GM19463 (cell line): ENCODE measurements around the gene C8G.

Source experiments
- ATAC-seq: cut with Tn5 transposase; IDR thresholded peaks from one replicate; pipeline ENCODE4 v1.9.1; 2021; ENCODE audit warnings: mild to moderate bottlenecking, moderate library complexity; ENCODE audit not compliant: unreplicated experiment

Gene C8G

DNA sequence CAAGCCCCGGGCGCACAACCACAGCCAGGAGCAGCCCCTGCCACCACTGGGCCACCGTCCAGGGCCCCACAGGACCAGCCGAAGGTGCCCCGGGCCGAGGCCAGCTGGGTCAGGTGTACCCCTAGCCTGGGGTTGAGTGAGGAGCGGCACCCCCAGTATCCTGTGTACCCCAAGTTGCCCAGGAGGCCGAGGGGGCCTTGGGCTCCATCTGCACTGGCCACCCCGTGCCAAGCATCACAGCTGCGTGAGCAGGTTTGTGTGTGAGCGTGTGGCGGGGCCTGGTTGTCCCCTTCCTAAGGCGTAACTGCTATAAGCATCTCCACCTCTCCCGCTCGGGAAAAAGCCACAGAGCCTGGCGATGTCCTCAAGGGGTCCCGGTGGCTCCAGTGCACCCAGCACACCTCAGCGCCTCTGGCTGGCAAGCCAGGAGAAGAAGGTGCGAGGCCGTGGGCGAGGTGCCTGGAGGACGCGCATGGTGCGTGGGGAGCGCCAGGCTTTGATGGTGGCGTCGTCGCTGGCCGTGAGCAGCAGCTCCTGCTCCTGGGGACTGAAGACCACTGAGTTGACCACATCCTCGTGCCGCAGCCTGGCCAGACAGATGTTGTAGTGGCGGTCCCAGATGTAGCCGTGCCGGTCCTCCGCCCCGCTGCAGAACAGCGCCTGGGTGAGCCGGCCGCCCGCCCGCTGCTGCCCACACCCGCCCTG is 4.4 kb upstream of the C8G start:
- ATAC-seq = no peak

DNA sequence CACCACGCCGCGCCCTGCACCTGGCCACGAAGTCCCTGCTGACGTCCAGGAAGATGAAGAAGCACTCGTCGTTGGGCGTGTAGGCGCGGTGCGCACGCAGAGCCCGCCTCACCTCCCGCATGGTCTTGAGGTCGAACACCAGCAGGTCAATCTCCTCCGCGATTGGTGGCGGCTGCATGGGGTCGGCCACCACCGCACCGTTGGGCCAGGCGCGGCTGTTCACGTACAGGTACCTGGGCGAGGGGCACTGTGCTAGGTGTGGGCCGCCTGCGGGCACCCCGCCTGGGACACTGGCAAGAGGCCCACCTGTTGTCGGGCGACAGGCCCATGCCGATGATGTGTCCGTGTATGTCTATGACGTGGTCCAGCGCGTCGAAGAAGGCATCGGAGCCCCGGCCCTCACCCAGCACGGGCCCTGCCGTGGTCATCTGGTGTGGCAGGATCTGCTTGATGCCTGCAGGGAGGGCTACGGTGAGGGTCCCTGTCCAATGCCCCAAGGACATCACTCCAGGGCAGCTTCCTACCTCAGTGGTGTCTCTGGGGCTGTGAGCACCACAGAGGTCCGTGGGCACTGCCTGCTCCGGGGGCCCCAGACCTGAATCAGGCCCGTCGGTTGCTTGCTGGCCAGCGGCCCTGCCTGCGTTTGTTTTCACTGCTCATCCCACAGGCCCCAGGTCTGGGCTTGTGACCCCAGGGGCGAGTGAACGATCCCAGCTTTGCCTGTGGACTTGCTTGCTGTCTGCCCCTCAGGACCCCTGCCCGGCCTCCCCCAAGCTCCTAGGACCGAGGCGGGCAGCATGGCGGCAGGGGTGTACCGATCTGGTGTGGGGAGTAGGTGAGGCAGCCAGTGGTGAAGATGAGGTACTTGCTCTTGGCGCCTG is 3.6 kb upstream of the C8G start:
- no peak for ATAC-seq

DNA sequence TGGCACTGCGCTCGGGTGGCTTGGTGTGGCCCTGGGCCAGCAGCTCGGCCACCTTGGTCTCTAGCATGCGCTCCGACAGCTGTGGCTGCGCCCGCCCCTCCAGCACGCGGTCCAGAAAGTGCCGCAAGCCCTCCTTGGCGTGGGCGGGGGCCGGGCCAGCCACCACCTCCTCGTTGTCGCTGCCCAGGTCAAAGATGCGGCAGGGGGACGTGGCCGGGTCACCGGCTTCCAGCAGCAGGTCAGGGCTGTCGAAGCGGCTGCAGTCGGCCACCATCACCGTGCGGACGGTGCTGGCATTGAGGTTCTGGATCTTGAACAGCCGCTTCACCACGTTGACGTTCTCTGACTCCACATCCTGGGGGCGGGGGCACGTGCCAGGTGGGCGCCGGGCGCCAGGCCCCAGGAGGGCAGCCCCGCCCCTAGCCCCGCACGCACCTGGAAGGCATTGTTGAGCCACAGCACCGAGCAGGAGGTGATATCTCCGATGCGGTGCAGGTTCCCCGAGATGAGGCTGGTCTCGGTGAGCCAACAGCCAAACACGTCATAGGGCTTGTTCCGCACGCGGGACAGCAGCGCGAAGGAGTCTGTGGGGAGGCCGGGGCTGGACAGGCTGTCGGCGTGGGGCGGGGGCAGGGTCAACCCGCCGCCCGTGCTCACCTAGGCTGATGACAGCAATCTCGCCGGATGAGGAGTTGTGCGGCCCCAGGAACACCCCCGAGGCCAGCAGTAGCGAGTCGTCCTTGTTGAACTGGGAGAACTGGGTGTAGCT is 2.7 kb upstream of the C8G start:
- ATAC-seq = no peak

DNA sequence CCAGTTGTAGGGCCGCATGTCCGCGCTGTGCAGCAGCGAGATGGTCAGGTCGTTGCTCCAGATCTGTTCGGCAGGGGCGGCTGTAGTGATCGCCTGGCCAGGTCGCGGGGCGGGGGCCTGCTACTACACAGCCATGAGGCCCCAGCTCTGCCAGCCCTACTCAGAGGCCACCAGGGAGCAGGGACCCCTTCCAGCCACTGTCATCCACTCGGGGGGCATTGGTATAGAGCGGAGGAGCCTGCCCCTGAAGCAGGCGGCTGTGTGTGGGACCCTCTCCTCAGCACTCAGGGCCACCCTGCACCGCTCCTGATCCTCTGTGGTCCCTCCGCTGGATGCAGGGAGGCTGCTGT is 2.2 kb upstream of the C8G start:
- no peak for ATAC-seq

DNA sequence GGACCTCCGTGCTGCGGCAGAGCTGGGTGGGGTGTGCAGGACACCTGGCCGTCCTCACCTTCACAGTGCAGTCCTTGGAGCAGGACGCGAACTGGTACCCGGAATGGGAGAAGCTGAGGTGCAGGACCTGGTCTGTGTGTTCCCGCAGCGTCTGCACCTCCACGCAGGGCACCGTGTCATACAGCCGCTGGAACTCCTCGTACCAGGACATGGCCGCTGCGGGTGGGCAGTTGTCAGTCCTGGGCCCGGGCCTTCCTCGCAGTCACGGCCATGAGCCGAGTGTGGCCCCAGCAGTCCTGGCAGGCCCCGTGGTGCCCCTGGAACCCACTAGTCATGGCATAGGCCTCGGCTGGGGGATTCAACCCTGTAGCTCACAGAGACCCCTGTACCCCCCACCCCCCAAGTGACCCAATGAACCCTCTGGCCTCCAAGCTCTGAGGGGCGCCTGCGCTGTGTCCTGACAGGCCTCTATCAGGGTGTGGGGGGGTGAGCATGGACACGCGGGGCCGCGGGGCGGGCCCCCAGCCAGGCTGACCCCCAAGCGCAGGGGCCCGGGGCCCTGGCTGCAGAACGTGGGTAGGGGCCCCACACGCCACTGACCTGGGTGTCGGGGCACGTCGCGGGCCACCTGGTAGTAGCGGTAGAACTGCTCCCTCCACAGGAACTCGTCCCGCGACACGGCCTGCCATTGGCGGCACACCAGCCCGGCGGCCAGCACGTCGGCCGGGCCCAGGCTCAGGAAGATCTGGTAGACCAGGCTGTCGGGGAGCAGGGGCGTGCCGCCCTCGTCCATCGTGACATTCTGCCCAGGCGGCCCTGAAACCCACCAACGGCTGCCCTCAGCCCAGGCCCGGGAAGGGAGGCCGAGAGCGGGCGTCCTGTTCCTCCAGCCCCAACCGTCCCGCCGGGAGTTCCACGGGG is 1.5 kb upstream of the C8G start:
- ATAC-seq = peak; percentile 9

DNA sequence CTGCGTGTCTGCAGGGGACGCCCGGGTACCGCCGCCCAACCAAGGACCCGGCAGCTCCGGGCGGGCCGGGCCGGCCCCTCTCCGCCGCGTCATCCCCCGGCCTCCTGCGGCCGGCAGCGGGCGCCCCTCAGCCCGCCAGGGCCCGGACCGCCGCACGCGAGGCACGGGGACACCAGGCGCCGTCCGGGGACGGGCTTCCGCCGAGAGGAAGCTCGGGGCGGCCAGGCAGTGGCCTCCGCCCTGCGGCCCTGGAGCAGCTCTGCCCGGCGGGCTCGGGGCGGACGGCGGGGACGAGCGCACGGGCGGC is 878 bp upstream of the C8G start:
- peak; percentile 40 for ATAC-seq

DNA sequence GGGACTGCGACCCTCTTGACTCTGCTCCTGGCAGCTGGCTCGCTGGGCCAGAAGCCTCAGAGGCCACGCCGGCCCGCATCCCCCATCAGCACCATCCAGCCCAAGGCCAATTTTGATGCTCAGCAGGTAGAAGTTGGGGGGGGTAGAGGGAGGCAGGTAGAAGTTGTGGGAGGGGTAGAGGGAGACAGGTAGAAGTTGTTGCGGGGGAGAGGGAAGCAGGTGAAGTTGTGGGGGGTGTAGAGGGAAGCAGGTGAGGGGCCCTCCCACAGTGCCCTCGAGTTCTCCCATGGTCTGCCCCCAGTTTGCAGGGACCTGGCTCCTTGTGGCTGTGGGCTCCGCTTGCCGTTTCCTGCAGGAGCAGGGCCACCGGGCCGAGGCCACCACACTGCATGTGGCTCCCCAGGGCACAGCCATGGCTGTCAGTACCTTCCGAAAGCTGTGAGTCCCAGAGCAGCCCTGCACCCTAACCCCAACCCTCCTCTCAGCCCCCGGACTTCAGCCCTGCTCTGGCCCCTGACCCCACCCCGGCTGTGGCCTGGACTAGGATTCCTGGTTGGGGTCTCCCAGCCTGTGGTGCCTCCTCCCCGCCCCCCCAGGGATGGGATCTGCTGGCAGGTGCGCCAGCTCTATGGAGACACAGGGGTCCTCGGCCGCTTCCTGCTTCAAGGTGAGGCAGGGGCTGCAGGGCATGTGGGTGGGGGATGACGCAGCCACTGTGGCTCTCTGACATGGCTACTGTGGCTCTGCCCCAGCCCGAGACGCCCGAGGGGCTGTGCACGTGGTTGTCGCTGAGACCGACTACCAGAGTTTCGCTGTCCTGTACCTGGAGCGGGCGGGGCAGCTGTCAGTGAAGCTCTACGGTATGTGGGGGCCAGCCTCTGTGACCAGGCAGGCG is 537 bp downstream of the C8G start:
- ATAC-seq = no peak

DNA sequence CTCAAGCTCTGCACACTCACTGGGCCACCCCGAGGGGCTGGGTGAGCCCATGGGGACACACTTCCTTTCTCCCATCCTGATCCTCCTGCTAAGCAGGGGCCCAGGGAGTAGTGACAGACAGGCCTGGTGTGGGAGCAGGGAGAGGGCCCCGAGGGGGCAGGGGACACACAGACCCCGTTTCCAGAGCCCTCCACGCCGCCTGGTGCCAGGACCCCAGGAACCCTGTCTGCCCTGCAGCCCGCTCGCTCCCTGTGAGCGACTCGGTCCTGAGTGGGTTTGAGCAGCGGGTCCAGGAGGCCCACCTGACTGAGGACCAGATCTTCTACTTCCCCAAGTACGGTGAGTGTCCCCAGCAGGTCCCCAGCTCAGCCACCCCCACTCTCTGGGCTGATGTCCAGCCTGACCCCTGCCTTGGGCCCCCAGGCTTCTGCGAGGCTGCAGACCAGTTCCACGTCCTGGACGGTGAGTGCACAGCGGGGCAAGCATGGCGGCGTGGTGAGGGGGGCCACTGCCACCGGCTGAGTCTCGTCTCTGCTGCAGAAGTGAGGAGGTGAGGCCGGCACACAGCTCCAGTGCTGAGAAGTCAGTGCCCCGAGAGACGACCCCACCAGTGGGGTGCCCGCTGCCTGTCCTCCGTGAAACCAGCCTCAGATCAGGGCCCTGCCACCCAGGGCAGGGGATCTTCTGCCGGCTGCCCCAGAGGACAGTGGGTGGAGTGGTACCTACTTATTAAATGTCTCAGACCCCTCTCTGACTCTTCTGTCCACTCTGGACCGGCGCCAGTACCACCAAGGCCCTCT is 1.4 kb downstream of the C8G start:
- ATAC-seq = no peak

DNA sequence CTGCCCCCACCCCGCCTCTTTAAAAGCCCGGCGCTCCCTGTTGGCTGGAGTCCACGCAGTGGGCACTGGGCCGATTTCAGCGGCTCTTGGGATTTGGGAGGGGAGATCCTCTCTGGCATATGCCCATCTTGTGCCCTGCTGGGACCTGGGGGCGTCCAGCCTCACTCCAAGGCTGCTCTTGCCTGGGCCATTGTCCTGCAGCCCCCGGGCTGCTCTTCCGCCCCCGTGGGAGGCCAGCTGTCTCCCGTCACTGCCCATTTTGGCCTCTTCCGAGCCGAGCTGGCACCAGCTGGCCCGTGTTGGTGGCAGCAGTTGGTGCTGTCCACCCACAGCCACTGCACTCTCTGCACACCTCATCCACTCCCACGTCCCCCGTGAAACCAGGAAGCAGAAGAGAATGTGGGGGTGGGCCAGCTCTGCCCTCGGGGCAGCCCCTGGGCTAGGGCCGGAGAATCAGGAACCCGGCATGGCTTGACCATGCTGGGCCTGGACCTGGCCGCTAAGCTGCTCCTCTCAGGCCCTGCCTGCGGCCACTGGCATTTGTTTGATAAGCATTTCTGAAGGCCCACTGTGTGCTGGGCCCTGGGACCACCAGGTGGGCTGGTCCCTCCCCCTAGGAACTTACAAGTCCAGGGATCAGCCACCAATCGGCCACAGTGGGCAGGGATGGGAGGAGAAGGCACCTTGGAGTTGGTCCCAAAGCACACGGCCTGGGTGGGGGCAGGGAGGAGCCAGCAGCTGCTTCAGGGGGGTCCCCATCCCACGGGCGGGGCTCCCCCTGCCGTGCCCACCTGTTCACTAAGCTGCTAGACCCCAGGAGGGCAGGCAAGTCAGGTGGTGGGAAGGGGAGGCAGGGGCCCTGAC is 2.2 kb downstream of the C8G start:
- ATAC-seq = no peak

DNA sequence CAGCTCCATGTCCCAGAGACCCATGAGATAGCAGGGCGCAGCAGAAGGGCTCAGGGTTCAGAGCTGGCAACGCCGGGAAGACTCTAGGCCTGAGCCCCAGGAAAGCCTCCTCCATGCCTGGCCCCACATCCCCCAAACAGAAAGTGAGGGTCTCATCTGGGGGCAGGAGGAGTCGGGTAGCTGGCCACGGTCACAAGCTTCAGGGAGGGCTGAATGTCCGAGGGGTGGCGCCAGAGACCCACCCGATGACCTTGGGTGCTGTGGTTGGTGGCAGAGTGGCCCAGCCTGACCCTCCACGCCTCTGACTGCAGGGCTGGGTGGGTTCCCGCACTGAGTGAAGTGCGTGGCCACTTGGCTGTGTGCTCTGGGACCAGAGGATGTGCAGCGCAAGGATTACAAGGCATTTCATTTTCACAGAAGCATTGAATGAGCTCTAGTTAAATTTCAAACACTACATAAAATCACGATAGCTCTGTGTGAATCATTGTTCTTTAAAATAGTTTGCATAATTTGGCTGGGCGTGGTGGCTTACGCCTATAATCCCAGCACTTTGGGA is 3.0 kb downstream of the C8G start:
- ATAC-seq = no peak

DNA sequence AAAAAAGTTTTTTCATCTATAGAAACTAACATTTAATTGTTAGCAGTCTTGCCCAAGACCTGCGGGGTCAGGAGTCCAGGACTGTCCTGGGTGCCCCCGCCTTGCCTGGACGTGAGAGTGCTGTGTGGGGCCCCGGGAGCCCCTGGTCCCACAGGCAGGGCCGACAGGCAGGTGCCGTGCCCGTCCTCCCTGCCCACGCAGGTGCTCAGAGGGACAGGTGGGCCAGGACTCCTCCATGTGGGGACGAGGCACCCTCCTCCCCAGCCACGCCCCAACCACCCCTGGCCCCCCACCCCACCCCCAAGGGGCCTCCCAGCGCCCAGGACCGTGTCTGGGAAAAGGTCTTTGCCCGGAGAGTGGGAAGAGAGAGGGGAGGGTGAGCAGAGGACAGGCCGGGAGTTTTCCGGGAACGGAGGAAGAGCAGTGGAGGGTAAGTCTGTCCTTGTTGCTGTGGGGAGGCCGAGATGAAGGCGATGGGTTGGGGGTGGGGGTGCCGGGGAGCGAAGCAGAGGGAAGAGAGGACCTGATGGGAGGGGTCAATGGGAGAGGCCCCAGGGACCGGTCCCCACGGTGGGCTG is 4.3 kb downstream of the C8G start:
- no peak for ATAC-seq

DNA sequence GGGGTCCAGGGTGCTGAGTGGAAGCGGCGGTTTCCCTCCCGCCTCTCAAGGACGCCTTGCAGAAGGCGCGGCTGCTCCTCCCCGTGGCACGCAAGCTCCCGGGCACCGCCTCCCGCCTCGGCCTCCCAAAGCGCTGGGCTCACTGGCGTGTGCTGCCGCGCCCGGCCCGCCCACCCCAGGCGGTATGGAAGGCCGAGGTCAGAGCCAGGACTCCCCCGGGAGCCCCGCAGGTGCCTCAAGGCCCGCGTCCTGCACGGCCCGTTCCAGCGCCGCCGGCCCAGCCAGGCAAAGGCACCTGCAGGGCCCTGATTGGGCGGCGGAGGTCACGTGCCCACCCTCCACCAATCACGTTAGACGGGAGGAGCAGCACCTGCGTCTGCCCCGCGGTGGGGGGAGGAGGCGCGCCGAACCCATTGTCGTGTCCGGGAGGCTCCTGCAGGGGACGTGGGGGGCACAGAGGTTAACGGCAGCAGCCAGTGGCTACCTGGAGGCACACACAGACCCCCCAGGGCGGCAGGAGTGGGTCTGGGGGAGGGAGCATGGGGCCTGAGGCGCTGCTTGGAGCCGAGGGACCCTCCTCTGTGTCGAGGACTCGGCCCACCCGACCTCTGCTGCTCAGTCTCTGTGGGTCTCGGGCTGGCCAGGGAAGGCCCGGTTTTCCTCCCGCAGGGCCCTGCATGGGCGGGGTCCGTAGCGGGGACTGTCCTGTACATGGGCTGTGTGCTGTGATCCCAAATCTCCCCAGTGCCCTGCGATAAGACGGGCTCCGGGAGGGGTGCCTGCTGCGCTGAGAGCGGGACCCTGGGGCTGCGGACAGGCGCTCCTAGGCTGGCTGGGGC is 5.0 kb downstream of the C8G start:
- peak; percentile 96 for ATAC-seq

DNA sequence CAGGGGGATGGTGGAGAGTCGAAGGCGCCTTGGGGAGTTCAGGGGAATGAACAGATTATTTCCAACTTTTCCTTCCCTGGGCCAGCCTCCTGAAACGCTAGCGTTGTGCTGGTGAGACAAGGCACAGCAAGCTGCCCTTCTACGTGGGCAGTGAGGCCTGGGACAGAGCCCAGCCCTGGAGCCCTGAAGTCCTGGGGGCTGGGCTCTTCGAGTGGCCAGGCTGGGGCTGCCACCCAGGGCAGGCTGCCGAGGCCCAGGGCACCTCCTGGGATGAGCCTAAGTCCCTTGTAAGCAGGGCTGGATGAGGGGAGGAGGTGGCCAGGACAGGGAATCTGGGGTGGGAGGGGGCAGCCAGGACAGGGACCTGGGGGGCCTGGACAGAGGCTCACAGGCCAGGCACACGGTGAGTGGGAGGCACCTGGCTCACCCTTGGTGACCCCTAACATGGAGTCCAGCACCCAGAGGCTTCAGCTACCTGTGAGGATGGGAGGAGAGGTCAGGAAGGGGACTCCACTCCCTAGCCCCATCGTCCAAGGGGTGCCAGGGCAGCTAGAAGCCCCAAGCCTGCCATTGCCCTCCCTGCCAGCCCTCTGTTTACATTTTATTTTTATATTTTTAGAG is 5.7 kb downstream of the C8G start:
- no peak for ATAC-seq

DNA sequence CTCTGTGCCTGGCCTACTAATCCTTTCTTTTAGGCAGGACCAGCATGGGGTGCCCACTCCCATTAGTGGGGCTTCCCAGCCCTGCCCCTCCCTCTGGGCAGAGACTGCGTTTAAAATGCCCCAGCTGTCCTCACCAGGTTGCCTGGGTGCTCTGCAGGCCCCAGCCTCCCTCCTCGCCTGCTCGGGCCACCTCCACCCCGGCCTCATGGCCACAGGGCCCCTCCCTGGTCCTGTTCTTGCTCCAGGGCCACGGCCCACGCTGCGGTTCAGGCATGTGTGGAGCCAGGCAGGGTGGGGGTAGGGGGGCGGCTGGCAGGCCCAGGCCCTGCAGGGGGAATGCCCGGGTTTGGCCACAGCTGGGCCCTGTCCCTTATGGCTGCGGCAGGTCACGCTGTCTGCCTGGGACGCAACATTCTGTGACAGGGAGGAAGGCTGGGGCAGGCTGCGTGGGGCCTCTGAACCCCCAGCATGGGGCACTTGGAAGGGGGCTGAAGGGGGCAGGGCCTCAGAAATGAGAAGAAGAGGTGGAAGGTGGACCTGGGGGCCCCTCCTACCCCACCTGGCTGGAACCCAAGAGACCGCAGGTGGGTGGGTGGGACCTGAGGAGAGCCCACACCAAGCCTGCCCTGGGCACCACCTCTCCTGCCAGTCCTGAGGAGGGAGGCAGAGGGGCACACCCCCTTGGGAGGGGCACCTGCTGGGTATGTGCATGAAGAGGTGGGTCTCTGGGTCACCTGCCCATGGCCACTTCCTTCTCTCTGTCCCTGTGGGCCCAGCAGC is 6.7 kb downstream of the C8G start, which contains the start of gene LCN12:
Gene LCN12, plus strand, starts transcription at position 733 of the 780 bp plus-strand sequence. CDS start 55 bp downstream, outside the sequence.
- no peak for ATAC-seq

DNA sequence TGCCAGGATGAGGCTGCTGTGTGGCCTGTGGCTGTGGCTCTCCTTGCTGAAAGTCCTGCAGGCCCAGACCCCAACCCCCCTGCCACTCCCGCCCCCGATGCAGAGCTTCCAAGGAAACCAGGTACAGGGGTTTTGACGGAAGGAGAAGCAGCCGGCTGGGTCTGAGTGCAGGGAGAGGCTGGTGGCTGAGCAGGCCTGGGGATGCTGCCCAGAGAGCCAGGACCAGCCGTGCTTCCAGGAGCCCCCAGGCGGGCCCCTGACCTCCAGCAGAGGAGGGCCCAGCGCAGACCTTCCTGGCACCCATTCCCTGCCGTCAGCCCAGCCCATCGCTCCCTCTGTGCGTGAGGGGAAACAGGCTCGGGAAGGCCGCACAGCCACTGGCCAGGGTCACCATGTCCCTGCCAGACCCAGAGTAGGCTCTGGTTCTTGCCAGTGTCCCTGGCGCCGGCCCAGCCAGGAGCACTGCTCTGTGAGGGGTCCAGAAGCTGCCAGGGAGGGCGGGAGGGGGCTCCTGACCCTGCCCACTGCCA is 7.3 kb downstream of the C8G start:
- no peak for ATAC-seq
